NB4 (cell line): ENCODE measurements around the gene RAB13.
"Not testable (repeated sequence)": the region's sequence is repeated elsewhere in the genome, so short reads cannot be mapped to it uniquely, and the experiment has no call there.

Experiments used
- DNase-seq: peaks from one replicate; pipeline ENCODE4 v3.0.0; 2010; ENCODE audit warnings: low read depth
- H3K4me3 ChIP-seq: one replicate; pipeline ENCODE4 v1.5.1; 2011; ENCODE audit warnings: mild to moderate bottlenecking, low read depth, low read length, moderate library complexity
- MAX ChIP-seq: IDR thresholded peaks from 2 replicates; pipeline ENCODE4 v1.6.1; 2011; ENCODE audit warnings: low read depth, low read length
- MYC ChIP-seq: IDR thresholded peaks from 2 replicates; pipeline ENCODE4 v1.6.1; 2011; ENCODE audit warnings: low read depth, low read length
- POLR2A ChIP-seq: IDR thresholded peaks from 2 replicates; pipeline ENCODE4 v1.6.1; 2011; ENCODE audit warnings: mild to moderate bottlenecking; ENCODE audit not compliant: insufficient read length; ENCODE audit errors: extremely low read depth
- TF ChIP-seq, protein P1 (sequence below): IDR thresholded peaks from one replicate; pipeline ENCODE4 v1.5.1; 2012; ENCODE audit warnings: low read depth, low read length

The RAB13 gene

GRCh38 chr1:153985941-153986761, at the start of gene RAB13:
RAB13 (minus strand) TSS chr1:153986339; CDS start chr1:153986236, 103 bp downstream.
- peak within 1 kb of the TSS; percentile 69 for H3K4me3 ChIP-seq
- peak; percentile 68 for DNase-seq
- TF ChIP-seq POLR2A: no peak
- TF ChIP-seq, protein P1, sequence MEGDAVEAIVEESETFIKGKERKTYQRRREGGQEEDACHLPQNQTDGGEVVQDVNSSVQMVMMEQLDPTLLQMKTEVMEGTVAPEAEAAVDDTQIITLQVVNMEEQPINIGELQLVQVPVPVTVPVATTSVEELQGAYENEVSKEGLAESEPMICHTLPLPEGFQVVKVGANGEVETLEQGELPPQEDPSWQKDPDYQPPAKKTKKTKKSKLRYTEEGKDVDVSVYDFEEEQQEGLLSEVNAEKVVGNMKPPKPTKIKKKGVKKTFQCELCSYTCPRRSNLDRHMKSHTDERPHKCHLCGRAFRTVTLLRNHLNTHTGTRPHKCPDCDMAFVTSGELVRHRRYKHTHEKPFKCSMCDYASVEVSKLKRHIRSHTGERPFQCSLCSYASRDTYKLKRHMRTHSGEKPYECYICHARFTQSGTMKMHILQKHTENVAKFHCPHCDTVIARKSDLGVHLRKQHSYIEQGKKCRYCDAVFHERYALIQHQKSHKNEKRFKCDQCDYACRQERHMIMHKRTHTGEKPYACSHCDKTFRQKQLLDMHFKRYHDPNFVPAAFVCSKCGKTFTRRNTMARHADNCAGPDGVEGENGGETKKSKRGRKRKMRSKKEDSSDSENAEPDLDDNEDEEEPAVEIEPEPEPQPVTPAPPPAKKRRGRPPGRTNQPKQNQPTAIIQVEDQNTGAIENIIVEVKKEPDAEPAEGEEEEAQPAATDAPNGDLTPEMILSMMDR: no peak
- no peak for TF ChIP-seq MAX
- no peak for TF ChIP-seq MYC

- DNase-seq: not testable (repeated sequence)
Observed at GRCh38 chr1:154033697-154034096, 47.6 kb upstream of the RAB13 start.

DNA sequence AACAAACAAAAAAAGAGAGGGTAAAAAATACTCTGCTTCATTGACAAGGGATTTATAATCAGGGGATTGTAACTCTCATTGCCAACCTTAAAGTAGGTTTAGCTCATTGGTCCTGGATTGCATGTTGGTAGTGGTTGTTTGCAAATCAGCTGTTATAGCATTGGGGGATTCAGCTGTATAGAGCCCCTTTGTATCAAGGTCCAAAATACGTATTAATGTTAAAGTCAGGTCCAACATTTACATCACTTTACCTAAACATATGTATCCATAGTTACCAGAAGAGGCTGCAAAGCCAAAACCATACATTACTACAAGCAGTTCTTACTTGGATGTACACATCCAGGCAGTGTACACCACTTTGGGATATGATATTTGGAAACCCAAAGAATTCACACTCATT, 33.8 kb upstream of the RAB13 start:
- DNase-seq: no peak
- no peak overlapping the region for H3K4me3 ChIP-seq
- TF ChIP-seq, protein P1: no peak
- TF ChIP-seq MAX: no peak

More at GRCh38 chr1:154033697-154034096, 47.6 kb upstream of the RAB13 start:
- H3K4me3 ChIP-seq: not testable (repeated sequence)

DNA sequence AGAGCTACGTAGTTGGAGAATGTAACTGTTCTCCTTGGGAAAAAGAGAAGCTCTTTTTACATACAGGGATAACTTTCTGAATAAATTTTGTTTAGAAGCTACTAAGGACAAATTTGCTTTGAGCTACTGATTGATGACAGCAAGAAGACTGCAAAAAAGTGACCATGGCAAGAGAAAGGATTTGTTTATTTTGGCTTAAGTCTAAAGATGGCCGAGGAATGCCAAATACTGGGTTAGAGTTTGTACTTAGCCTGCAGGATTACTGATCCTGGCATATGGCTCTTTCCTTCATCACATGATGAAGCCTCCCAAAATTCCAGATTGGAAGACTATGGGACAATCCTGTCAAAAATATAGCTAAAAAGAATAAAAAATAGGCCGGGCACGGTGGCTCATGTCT, 33.1 kb upstream of the RAB13 start:
- TF ChIP-seq POLR2A (no peak), MYC (no peak), MAX (no peak)
- TF ChIP-seq, protein P1: no peak
- H3K4me3 ChIP-seq: no peak overlapping the region
- no peak for DNase-seq

- no peak overlapping the region for H3K4me3 ChIP-seq
- DNase-seq: peak; percentile 54
- TF ChIP-seq MAX: peak; percentile 24; the same call in 1 of the 2 replicates
- TF ChIP-seq MYC: no peak
Observed at GRCh38 chr1:154014154-154014907, 28.2 kb upstream of the RAB13 start.

DNA sequence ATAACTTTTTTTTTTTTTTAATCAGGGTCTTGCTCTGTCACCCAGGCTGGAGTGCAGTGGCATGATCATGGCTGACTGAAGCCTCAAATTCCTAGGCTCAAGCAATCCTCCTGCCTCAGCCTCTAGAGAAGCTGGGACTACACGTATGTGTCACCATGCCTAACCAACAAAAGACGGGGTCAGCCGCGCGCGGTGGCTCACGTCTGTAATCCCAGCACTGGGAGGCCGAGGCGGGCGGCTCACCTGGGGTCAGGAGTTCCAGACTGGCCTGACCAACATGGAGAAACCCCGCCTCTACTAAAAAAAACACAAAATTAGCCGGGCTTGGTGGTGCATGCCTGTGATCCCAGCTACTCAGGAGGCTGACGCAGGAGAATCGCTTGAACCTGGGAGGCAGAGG, 26.4 kb upstream of the RAB13 start:
- not testable (repeated sequence) for H3K4me3 ChIP-seq, DNase-seq

GRCh38 chr1:154012129-154012528, 26.0 kb upstream of the RAB13 start:
- no peak for TF ChIP-seq MAX
- TF ChIP-seq, protein P1: no peak
- no peak for TF ChIP-seq MYC
- TF ChIP-seq POLR2A: no peak
- H3K4me3 ChIP-seq: no peak overlapping the region
- no peak for DNase-seq
